Measurements from ENCODE around the gene CCDC198.

Gene CCDC198

DNA sequence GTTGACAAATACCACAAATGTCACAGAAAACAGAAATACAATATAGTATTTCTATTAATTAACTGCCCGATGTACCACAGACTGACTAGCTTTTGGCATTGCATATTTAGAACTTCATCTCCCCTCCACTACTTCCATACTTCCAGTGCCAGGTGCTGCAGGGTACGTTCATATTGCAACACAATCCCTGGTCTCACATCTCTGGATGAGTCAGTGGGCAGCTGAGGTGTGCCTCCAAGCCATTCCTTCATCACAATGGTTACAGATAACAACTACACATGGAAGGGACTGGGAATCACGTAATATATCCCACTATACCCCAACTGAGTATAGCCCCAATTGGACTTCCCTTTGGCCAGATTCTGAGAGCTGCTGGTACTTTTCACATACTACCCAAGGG lies 31.1 kb downstream of the CCDC198 start:
- peak; percentile 84 for DNase-seq

DNA sequence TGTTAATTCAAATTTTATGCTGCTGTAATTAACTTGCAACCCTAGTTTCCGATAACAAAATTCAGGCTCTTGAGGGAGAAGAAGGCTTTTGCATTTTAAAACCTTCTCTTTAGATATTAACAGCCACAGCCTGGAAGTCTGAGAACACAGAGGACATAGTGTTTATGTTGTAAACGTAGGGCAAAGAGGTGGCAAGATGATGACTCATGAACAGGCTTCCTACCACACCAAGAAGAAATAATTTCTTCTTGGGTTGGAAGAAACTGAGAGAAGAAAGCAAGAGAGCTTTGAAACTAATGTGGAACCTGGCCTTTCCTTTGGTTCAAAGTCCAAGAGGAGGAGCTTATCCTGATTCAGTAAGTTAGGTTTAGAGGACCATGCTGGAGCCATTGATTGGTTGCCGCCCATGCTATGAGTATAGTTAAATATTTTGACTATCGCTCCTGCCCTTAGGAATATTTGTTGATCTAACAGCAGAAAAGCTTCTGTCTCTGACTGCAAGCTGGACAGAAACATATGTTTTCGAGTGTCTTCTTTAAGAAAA lies 31.8 kb downstream of the CCDC198 start:
- DNase-seq, result peak; percentile 24

DNA sequence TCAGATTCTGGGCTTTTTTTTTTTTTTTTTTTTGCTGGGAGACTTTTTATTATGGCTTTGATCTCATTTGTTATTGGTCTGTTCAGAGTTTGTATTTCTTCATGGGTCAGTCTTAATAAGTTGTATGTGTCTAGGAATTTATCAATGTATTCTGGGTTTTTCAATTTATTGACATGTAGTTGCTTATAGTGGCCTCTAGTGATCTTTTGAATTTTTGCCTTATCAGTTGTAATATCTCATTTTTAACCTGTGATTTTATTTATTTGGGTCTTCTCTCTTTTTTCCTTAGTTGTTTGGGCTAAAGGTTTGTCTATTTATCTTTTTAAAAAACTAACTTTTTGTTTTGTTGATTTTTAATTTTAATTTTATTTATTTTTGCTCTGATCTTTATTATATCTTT lies 57.7 kb downstream of the CCDC198 start:
- DNase-seq, result no peak

DNA sequence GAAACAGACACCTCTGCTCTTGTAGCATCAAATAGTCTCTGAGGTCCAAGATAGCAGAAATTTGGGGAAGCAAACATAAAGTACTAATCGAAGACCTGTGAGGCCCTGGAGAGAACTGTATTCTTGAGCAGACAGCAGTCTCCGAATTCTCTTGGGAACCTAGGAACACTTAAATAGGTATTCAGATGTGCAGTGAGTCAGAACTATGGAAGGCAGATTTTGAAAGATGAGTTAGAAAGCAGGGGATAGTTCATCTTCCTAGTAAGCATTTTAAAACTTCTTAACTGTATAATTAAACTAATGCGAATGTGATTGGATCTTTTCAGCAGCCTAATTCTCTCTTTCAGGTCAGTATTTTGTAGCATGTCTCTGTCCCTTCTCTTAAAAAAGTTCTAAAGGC lies 72.7 kb downstream of the CCDC198 start:
- no peak for DNase-seq

DNA sequence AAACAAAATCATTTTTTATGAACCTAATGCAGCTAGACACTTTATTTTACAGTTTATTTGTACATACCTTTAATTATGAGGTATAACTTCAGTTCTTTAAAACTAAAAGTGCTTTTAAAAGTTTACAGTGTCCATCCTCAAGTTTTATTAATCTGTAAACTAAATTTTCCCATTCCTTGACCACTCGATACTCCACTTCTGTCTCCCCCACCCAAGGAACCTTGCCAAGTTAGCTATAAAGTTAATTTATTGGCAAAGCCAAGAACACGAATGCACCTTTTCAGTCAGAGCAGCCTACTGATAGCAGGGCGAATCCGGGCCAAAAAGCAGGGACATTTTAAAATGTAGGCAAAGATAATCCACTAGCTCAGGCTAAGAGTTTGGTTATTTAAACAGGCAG lies 73.6 kb downstream of the CCDC198 start:
- no peak for DNase-seq

Measured in NCI-H226 (cell line).